Glutamatergic neuron (in vitro differentiated cells): ENCODE data around the gene RESP18. TPM values are rescaled to one million over a fixed set of nuclear protein-coding genes. Genes with fewer than 3 reads are reported as not detected.
A peak's percentile ranks its signal among the peaks of the same experiment; 100 is the strongest.

Source experiments
- DNase-seq: peaks from one replicate; pipeline ENCODE4 v3.0.0; 2022
- H3K27ac Mint-ChIP-seq: one replicate; pipeline ENCODE4 v1.8.0; 2020; ENCODE audit warnings: mild to moderate bottlenecking, mixed read lengths, inconsistent platforms; ENCODE audit not compliant: unreplicated experiment
- H3K27me3 Mint-ChIP-seq: one replicate; pipeline ENCODE4 v1.8.0; 2020; ENCODE audit warnings: mild to moderate bottlenecking, moderate library complexity, mixed read lengths, inconsistent platforms; ENCODE audit not compliant: unreplicated experiment
- H3K36me3 Mint-ChIP-seq: one replicate; pipeline ENCODE4 v1.8.0; 2020; ENCODE audit warnings: mild to moderate bottlenecking, mixed read lengths, inconsistent platforms; ENCODE audit not compliant: unreplicated experiment
- H3K4me1 Mint-ChIP-seq: one replicate; pipeline ENCODE4 v1.8.0; 2020; ENCODE audit warnings: mild to moderate bottlenecking, low read depth, mixed read lengths, inconsistent platforms; ENCODE audit not compliant: unreplicated experiment
- H3K4me3 Mint-ChIP-seq: one replicate; pipeline ENCODE4 v1.8.0; 2020; ENCODE audit warnings: mild to moderate bottlenecking, mixed read lengths, inconsistent platforms; ENCODE audit not compliant: unreplicated experiment
- H3K9me3 Mint-ChIP-seq: one replicate; pipeline ENCODE4 v1.8.0; 2020; ENCODE audit warnings: mild to moderate bottlenecking, moderate library complexity, mixed read lengths, inconsistent platforms; ENCODE audit not compliant: unreplicated experiment
- CTCF ChIP-seq: fragments of 200-600 bp; sonication (generic); IDR thresholded peaks from one replicate; pipeline ENCODE4 v1.5.0; 2021; ENCODE audit not compliant: partially characterized antibody, unreplicated experiment
- total RNA-seq: library from RNA; stranded (reverse); fragmentation: NEBNext Ultra II Directional; extraction: Animal tissue kit (Norgen Biotek cat#: 25700); gene quantifications from one replicate; pipeline ENCODE4 v1.2.1, GENCODE V29; 2021; ENCODE audit not compliant: unreplicated experiment

RESP18 gene
- total RNA-seq, 1 donor from 2014 or later, result not detected

GRCh38 chr2:219309278-219309677, 23.3 kb downstream of the RESP18 start, which contains the start of gene PTPRN:
TSS of gene PTPRN (minus strand) at chr2:219309401. CDS start at chr2:219309332, 69 bp downstream.
- Mint-ChIP-seq H3K27me3 (peaks cover 3% of the 10 kb centered on the region), H3K27ac (peak within 1 kb of the TSS; percentile 96), H3K9me3 (peaks cover 5% of the 10 kb centered on the region), H3K36me3 (no peaks in the 10 kb centered on the region), H3K4me1 (peaks cover 6% of the 10 kb centered on the region), H3K4me3 (peak within 1 kb of the TSS; percentile 96)
- no peak for TF ChIP-seq CTCF
- peak; percentile 81 for DNase-seq

- H3K27me3 Mint-ChIP-seq, result peaks cover 3% of the 10 kb centered on the region
- peaks cover 6% of the 10 kb centered on the region for H3K4me1 Mint-ChIP-seq
- peak overlapping the region; percentile 96 for H3K4me3 Mint-ChIP-seq
- peak; percentile 70 for DNase-seq
- H3K27ac Mint-ChIP-seq, result peak overlapping the region; percentile 96
- TF ChIP-seq CTCF, result no peak
- peaks cover 5% of the 10 kb centered on the region for H3K9me3 Mint-ChIP-seq
- peaks cover 2% of the 10 kb centered on the region for H3K36me3 Mint-ChIP-seq
Measured at GRCh38 chr2:219308142-219309101, 24.1 kb downstream of the RESP18 start.

- Mint-ChIP-seq H3K4me3 (peak overlapping the region; percentile 31), H3K27ac (no peak overlapping the region), H3K36me3 (peaks cover 12% of the 10 kb centered on the region), H3K9me3 (peaks cover 5% of the 10 kb centered on the region), H3K27me3 (peaks cover 3% of the 10 kb centered on the region), H3K4me1 (peaks cover 6% of the 10 kb centered on the region)
- no peak for TF ChIP-seq CTCF
- no peak for DNase-seq
Measured at GRCh38 chr2:219306047-219306446, 26.5 kb downstream of the RESP18 start.

GRCh38 chr2:219304223-219304622, 28.3 kb downstream of the RESP18 start:
- peaks cover 14% of the 10 kb centered on the region for H3K36me3 Mint-ChIP-seq
- peaks cover 5% of the 10 kb centered on the region for H3K27me3 Mint-ChIP-seq
- H3K4me3 Mint-ChIP-seq, result no peak overlapping the region
- no peak overlapping the region for H3K27ac Mint-ChIP-seq
- no peak for DNase-seq
- H3K9me3 Mint-ChIP-seq, result peaks cover 5% of the 10 kb centered on the region
- no peak for TF ChIP-seq CTCF
- H3K4me1 Mint-ChIP-seq, result peaks cover 6% of the 10 kb centered on the region

GRCh38 chr2:219302412-219302968, 30.1 kb downstream of the RESP18 start:
- H3K27me3 Mint-ChIP-seq, result peaks cover 6% of the 10 kb centered on the region

More at GRCh38 chr2:219302412-219302968, 30.1 kb downstream of the RESP18 start:
- Mint-ChIP-seq H3K27ac (no peak overlapping the region), H3K4me3 (no peak overlapping the region), H3K4me1 (peaks cover 5% of the 10 kb centered on the region), H3K9me3 (peaks cover 2% of the 10 kb centered on the region), H3K36me3 (peaks cover 14% of the 10 kb centered on the region)
- DNase-seq, result no peak
- TF ChIP-seq CTCF, result no peak
